A172 (cell line): ENCODE data around the gene TMEM14C. TPM values are rescaled to one million over a fixed set of nuclear protein-coding genes. Genes with fewer than 3 reads are reported as not detected.
A peak's percentile ranks its signal among the peaks of the same experiment; 100 is the strongest.

ENCODE experiments used
- DNase-seq: peaks from one replicate; pipeline ENCODE4 v3.0.0-alpha.2; 2015; ENCODE audit warnings: low spot score
- total RNA-seq: library from RNA; depleted of rRNA; stranded (reverse); fragments of >200 nt; shearing (Covaris generic); gene quantifications from 2 replicates; pipeline ENCODE4 v1.2.3, GENCODE V29; 2014; rRNA removed

Gene TMEM14C
- total RNA-seq, 1 experiment from 2014 or later, result 312 TPM

- DNase-seq, result peak; percentile 96
Observed at GRCh38 chr6:10759884-10760329, 37.0 kb downstream of the TMEM14C start.

DNA sequence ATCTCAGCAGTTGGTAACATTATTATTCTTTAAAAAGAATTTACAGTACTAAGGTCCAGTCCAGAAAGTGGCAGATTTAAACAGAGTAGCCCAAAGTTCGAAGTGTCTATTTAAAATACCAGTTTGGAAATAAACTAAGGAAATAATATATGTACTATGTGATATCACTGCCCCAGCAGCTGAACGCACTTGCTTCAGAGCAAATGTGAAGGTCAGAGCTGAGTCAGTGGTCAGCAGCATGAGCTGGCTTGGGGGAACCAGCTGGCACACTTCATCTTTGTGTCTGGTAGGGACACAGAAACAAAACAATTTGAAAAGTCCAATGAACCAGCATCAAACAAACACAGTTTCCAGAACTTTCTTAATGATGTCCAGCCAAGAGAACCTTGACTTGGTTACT is 40.1 kb downstream of the TMEM14C start:
- DNase-seq, result peak; percentile 33

DNA sequence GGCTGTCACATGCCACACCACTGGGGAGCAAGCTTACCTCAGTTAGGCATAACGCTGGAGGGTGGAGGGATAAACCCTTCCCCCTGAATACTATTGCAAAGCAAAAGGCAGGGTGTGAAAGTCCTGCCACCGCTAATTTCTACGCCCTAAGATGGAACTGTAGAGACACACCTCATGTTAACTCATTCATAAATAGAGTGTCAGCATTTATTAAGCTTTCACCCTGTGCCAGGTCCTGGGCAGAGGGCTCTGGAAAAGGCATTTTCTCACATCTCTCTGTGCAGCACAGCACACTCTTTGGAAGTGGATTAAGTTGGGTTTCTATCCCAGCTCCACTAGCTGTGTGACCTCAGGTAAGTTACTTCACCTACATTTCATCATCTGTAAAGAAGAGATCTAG is 46.5 kb downstream of the TMEM14C start:
- no peak for DNase-seq

DNA sequence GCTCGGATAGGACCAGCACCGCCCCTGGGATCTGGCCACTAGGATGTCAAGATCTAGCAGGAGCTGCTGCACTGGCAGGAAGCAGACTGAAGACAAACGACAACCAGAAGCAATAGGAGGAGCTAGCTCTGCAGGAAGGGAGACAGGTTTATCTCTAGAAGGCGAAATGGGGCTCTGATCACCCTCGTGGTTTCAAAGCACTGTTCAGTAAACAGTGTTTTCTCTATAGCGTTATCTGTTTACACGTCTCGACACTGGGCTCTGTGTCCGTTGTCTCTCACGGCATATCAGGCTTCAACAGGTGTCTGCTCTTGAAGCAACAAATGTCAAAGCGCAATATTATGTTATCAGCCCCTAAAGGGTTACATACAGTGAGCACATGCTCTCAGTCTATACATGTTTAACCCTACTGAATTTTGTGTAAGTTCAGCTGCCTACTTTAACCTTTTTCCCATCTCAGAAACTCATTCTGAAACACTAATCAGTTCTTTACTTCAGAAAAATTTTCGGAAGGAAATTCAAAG is 48.6 kb downstream of the TMEM14C start:
- DNase-seq, result no peak

GRCh38 chr6:10778230-10778629 is 55.4 kb downstream of the TMEM14C start:
- DNase-seq, result no peak

- DNase-seq, result no peak
Observed at GRCh38 chr6:10779076-10779475, 56.2 kb downstream of the TMEM14C start.

Other genes starting within 250 kb of the TMEM14C start
- 16.6 and 19.3 TPM in 2 replicates for gene GCNT2, start 201.7 kb upstream of the TMEM14C start, total RNA-seq
- gene C6orf52, start 28.5 kb upstream of the TMEM14C start, total RNA-seq, result 15.2 and 16.5 TPM in 2 replicates
- 34.7 and 45.3 TPM in 2 replicates for gene PAK1IP1, start 28.1 kb upstream of the TMEM14C start, total RNA-seq
- 240 and 245 TPM in 2 replicates for gene TMEM14B, start 24.7 kb downstream of the TMEM14C start, total RNA-seq
- gene MAK, start 115.5 kb downstream of the TMEM14C start, total RNA-seq, result 0.02 TPM in 1 of 2 replicates, not detected in the other
- gene GCM2, start 159.0 kb downstream of the TMEM14C start, total RNA-seq, result not detected in 2 replicates
- 0.07 and 0.57 TPM in 2 replicates for gene SYCP2L, start 164.0 kb downstream of the TMEM14C start, total RNA-seq